ENCODE data around the gene CIB1.

Gene CIB1

DNA sequence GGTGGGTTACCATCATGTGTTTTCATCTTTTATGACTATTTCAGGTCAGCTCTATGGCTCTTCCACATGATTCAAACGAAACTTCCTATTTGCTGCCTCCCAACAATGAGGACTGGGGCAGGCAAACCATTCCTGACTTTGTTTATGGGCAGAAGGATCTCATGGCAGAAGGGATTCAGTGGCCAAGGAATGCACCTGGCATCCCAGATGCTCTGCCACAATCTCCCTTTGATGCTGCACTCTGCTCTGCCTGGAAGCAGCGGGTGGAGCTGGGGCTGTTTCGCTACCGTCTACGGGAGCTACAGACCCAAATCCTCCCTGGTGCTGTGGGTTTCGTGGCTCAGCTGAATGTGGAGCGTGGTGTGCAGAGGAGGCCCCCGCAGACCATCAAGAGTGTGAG lies 7.1 kb upstream of the CIB1 start:
- DNase-seq (no peak), ATAC-seq (no peak)

DNA sequence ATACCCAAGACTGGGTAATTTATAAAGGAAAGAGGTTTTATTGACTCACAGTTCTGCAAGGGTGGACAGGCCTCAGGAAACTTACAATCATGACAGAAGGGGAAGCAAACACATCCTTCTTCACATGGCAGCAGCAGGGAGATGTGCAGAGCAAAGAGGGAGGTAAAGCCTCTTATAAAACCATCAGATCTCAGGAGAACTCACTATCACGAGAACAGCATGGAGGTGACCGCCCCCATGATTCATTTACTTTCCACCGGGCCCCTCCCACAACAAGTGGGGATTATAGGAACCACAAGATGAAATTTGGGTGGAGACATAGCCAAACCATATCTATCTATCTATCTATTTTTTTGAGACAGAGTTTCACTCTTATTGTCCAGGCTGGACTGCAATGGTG lies 5.6 kb upstream of the CIB1 start:
- ATAC-seq (no peak), DNase-seq (no peak)

DNA sequence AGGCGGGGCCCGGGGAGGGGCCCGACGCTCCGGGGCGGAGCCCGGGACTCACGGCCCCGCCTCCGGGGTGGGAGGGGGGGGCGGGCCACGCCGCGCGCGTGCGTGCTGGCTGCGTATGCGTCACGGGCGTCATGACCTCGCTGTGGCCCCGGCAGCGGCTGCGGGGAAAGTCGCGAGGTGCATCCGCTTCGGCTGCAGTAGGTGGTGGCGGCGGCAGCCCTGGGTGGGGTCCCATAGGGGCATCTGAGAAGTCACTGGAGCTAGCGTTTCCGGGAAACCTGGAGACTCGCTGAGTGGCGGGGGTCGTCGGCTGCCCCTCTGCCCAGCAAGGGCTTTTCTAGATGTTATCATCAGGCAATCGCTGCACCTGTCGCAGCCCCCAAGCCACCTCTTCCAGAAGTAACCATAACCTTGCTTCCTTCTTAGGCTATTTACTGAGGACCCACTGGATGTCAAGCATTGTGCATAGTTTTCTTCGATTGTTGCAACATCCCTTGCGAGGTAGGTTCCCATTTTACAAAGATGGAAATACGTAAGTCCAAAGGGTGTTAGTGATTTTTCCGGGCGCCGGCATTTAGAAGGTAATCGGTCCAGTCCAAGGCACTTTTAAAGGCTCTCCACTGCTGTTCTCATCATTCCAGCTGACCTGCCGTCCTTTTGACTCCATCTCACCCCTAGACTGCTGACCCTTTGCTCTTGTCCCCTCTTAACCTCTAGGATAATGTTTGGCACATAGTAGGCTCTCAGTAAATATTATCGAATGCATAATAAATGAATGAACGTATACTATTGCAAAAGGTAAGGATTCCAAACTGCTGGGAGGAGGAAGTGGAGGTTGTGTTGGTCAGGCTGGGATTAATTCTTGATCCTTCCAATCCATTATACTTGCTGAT lies 601 bp upstream of the CIB1 start, which contains the start of gene GDPGP1:
Gene GDPGP1 (plus strand): TSS at position 114 of the 893 bp plus-strand sequence. CDS start 6,700 bp downstream, outside the sequence.
- ATAC-seq (no peak), DNase-seq (no peak)

DNA sequence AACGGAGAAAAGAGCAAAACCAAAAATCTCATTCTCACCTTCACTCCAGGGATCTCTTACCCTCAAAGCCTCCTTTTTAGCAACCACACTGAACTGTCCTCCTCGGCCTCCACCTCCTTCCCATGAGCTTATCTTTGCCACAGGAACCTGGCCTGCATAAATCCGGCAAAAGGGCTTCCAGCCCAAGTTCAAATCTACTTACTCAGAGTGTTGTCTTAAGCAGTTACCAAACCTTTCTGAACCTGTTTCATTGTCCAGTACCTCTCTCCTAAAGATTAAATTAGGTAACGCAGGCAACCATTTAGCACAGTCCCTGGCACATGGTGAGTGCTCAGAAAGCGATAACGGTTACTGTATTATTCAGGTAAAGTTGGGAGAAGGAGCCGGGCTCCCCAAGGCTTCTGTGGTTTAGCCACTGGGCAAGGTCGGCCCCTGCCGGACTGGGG lies 777 bp downstream of the CIB1 start:
- ATAC-seq (no peak), DNase-seq (no peak)

DNA sequence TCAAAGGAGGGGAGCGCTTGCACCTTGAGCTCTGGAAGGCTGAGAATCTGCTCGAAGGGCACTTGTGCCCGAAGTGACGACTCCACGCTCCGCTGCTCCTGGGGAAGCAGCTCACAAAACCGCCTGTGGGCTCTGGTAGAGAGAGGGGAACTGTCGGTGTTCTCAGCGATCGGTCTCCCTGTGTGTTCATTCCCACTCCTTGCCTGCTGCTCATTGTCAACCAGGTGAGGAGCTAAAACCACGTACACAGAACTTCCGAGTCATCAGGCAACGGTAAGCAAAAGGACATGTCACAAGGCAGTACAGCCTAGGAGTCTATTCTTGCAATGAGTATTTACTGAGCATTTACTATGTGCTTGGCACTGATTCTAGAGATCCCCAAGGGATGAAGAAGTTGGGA lies 1.5 kb downstream of the CIB1 start:
- ATAC-seq = no peak
- no peak for DNase-seq

DNA sequence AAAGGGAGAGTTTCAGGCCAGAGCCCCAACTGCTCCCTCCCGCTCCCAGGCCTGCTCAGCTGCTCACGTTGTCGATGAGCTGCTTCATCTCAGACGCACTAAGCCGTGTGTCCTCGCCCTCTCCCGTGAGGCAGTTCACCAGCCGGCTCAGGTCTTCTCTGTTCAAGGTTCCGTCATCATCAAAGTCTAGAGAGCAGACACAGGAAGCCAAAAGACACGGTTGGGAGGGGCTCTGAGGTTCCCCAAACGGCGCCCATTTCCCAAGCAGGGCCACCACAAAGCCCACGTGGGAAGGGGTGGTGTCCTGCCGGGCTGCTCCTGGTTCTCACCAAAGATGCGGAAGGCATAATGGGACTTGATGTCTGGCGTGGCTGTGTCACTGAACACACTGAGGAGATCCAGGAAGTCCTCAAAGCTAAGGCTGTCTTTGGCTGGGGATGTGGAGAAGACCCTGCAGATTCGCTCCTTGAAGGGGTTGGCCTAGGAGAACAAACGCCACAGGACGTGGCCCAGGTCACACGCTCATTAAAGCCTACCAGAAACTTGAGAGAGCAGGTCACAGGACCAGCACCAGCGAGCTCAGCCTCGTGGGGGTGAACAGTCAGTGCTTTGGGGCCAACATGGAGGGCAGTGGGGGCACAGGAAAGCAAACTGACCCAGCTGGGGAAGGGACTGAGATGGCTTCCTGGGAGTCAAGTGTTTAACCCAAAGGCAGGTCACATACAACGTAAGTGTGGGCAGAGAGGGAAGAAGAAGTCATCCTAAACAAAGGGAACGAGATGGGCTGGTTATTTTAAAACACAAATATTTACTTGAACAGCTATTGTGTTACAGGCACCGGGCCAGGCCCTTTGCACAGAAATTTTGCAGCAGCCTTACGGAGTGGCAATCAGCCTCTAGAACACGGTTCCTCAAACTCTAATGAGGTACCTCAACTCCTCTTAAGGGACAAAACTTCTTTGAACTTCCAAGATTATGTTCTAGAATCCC lies 2.4 kb downstream of the CIB1 start:
- DNase-seq (peak; percentile 69), ATAC-seq (peak; percentile 28)

DNA sequence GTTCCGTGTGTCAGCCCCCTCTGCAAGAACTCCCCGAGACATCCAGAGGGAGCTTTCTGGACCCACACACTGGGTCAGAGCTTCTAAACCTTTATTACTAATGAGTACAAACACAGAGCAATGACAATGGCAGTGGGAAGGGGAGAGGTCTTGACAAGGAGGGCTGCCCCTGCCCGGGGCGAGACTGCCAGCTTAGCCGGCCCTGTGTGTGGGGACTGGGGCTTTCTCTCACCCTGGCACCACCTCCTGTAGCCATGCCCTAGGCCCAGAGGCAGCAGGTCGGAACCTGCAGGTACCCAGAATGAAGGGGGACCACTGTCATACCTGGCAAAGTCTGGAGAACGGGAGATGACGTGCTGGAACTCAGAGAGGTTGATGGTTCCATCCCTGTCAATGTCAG lies 3.1 kb downstream of the CIB1 start:
- ATAC-seq = no peak
- DNase-seq = no peak

DNA sequence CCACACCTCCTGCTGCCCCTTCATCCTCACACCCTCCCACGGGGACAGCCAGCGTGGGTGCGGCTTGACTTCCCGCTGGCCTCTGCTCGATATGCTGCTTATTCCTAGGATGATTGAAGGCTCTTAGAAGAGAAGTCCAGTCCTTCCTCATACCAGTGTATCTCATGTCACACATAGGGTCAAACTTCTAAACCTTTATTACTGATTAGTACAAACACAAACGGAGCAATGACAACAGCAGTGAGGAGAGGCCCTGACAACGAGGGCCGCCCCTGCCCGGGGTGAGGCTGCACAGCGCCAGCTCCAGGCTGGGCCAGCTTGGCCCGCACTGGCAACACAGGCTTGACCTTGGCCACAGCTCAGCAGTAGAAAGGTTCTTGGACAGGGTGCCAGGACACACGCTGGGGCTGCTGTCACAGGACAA lies 3.7 kb downstream of the CIB1 start:
- no peak for ATAC-seq
- no peak for DNase-seq

DNA sequence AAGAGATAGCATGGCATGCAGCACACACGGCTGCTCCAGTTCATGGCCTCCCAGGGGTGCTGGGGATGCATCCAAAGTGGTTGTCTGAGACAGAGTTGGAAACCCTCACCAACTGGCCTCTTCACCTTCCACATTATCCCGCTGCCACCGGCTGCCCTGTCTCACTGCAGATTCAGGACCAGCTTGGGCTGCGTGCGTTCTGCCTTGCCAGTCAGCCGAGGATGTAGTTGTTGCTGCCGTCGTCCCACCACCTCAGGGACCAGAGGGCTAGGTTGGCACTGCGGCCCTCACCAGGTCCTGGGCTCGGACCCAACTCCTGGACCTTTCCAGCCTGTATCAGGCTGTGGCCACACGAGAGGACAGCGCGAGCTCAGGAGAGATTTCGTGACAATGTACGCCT lies 4.8 kb downstream of the CIB1 start:
- ATAC-seq = no peak

DNA sequence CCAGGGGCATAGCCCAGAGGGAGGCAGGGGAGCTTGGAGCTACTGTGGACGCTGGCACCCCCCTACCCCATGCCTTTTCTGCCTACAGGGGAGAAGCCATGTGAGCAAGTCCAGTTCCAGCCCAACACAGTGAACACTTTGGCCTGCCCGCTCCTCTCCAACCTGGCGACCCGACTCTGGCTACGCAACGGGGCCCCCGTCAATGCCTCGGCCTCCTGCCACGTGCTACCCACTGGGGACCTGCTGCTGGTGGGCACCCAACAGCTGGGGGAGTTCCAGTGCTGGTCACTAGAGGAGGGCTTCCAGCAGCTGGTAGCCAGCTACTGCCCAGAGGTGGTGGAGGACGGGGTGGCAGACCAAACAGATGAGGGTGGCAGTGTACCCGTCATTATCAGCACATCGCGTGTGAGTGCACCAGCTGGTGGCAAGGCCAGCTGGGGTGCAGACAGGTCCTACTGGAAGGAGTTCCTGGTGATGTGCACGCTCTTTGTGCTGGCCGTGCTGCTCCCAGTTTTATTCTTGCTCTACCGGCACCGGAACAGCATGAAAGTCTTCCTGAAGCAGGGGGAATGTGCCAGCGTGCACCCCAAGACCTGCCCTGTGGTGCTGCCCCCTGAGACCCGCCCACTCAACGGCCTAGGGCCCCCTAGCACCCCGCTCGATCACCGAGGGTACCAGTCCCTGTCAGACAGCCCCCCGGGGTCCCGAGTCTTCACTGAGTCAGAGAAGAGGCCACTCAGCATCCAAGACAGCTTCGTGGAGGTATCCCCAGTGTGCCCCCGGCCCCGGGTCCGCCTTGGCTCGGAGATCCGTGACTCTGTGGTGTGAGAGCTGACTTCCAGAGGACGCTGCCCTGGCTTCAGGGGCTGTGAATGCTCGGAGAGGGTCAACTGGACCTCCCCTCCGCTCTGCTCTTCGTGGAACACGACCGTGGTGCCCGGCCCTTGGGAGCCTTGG lies 5.6 kb downstream of the CIB1 start:
- no peak for DNase-seq
- ATAC-seq = no peak

More for the DNA sequence above, 4.8 kb downstream of the CIB1 start:
- DNase-seq = no peak

DNA sequence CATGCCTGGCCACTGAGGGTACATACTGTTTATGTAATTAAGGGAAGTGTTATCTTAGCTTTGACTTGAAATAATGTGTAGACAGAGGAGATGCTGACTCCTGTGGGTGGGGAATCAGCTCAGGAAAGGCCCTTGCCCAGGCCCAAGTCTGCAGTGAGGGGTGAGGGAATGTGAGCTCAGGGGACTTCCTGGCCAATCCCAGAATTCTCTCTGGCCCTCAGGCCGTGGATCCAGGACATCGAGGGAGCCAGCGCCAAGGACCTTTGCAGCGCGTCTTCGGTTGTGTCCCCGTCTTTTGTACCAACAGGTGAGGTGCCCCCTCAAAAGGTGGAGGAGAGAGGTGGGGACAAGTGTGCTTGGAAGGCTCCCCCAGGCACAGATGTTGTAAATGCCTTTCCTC lies 6.4 kb downstream of the CIB1 start:
- no peak for ATAC-seq
- DNase-seq = no peak

DNA sequence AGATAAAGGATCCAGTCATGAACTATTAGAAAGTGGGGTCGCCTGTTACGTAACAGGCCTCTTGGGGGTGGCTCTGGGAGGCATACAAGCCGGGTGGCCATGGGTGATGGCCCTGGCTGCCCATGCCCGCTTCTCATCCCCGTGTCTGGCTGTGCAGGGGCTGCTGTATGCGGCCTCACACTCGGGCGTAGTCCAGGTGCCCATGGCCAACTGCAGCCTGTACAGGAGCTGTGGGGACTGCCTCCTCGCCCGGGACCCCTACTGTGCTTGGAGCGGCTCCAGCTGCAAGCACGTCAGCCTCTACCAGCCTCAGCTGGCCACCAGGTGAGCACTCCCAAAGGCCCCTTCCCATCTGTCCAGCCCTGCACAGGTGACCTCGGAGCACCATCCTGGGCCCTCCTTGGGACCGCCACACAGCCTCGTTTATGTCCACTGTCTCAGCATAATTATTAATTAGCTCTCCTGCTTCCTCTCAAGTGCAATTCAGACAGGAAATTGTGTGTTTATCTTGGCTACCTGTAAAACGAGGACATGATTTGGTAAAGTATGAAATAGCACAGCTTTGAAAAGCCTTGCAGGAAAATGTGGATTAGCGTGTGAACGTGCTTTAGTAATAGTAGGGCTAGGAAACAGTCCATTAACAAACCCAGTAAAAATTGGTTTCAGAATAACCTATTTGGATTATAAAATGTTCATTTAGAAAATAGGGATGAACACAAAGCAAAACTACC lies 8.1 kb downstream of the CIB1 start:
- DNase-seq (no peak), ATAC-seq (no peak)

DNA sequence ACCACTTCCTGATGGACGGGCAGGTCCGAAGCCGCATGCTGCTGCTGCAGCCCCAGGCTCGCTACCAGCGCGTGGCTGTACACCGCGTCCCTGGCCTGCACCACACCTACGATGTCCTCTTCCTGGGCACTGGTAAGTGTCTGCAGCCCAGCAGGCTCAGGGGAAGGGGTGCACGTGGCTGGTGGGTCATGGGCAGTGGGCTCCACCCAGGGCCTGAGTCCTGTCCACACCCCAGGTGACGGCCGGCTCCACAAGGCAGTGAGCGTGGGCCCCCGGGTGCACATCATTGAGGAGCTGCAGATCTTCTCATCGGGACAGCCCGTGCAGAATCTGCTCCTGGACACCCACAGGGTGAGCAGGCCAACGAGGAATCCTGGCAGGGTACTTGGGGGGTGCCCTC lies 8.7 kb downstream of the CIB1 start:
- no peak for ATAC-seq
- no peak for DNase-seq

DNA sequence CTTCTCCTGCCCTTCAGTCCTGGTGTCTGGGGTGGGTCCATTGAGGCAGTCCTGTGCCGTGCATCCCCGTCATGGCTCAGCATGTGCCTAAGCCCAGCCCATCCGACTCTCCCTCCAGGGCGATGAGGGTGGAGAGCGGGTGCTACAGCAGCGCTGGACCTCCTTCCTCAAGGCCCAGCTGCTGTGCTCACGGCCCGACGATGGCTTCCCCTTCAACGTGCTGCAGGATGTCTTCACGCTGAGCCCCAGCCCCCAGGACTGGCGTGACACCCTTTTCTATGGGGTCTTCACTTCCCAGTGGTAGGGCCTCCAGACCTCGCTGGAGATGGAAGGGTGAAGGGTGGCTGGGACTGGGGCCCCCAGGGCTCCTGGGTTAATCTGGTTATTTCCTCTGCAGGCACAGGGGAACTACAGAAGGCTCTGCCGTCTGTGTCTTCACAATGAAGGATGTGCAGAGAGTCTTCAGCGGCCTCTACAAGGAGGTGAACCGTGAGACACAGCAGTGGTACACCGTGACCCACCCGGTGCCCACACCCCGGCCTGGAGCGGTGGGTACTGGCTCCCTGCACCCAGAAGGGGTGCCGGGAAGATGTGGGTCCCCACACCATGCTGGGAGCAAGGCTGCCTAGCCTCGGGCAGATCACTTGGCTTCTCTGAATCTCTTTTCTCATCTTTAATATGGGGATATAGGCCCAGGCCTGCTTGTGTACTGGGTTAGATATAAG lies 10.1 kb downstream of the CIB1 start:
- ATAC-seq (no peak), DNase-seq (no peak)

DNA sequence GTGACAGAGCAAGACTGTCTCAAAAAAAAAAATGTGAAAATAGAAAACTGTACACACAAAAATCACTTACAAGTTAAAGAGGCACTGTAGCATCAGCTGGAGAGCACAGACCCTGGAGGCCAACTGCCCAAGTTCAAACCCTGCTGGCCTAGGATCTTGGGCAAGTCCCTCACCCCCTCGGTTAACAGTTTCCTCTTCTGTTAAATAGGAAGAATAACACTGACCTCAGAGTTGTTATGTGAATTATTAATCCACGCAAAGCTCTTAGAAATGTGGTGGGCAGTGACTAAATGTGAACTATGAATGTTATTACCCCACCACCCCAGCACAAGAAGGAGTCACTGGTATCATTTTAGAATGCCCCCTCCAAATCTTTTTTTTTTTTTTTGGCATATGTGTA lies 11.2 kb downstream of the CIB1 start:
- no peak for DNase-seq
- ATAC-seq = no peak

DNA sequence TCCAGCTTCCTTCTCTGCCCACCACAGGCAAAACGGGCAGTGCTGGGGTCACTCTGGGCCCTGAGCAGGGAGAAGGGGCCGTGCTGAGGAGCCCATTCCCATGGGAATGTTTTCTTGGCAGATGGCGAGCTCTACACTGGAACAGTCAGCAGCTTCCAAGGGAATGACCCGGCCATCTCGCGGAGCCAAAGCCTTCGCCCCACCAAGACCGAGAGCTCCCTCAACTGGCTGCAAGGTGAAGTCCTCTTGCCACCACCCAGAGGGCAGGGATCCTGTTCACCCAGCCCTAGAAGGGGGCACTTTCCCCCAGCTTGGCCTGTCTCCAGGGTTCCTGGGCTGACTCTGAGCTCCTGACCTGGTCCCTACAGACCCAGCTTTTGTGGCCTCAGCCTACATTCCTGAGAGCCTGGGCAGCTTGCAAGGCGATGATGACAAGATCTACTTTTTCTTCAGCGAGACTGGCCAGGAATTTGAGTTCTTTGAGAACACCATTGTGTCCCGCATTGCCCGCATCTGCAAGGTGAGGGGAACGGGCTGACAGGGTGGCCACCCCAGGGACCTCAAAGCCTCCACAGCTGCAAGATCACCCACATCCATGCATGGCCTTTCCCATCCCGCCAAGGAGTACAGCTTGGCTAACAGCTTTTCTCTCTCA lies 12.4 kb downstream of the CIB1 start:
- ATAC-seq = peak; percentile 29
- DNase-seq = peak; percentile 56

DNA sequence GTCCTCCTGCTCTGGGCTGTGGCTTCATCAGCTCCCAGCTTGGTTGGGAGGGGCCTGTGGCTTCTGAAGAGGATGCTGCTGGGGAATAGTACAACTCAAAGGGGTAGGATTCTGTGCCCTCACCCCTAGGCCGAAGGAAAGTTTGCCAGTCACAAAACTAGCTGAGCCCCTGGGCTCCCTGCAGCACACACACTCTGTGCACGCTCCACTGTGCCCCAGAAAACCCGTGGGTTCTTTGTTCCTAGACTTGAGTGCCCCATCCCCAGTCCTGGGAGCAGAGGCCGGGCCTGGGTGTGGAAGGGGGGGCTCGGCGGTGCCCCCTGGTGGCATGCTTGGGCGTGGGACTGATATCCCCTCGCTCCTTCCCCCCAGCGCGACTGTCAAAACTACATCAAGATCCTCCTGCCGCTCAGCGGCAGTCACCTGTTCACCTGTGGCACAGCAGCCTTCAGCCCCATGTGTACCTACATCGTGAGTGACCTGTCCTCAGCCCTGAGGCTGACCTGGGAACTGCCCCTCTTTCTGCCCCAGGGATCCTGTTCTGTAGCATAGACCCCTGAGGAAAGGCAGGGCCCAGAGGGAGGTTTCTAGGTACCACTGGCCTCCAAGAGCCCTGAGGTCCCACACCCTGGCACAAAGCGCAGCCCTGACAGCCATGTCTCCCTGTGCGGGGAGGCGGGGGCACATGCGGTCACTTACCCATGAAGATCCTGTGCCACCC lies 14.2 kb downstream of the CIB1 start:
- DNase-seq (peak; percentile 77), ATAC-seq (peak; percentile 82)

DNA sequence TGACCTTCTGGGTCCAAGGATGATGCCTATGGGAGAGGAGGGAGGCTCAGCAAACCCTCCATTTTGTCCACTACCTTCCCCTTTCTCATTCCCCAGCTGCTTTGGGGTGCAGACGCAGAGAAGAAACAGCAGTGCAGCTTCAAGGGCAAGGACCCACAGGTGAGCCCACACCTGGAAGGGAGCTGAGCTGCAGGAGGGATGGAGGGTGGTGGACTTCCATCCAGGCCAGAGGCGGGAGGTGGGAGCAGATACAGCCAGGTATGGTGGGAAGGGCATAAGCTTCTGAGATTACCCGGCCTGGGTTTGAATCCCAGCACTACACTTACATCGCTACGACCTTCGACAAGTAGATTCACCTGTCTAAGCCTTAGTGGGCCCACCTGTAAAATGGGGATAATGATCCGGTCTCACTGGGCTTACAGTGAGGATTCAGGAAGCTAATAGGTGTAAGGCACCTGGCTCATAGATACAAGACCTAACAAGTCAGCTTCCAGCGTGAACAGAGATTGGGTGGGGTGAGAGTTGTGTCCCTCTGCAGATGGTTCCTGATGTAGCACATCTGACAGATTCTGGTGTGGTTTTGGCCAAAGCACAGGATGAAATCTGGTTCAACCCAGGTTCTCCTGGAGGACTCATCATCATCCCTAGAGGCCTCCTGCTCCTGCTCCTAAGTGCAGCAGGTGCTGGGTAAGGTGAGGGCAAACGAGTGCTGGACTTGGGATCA lies 15.9 kb downstream of the CIB1 start:
- ATAC-seq (no peak), DNase-seq (no peak)
